HUES48 (cell line): ENCODE results near the gene GSN.

Experiments
- H3K27ac ChIP-seq: one replicate; pipeline ENCODE4 v1.7.0; 2013; ENCODE audit warnings: low read depth, low read length, inconsistent platforms
- H3K27me3 ChIP-seq: 2 replicates; pipeline ENCODE4 v1.6.1; 2013; ENCODE audit warnings: mild to moderate bottlenecking, low read length; ENCODE audit not compliant: control insufficient read depth, insufficient read depth
- H3K36me3 ChIP-seq: 2 replicates; pipeline ENCODE4 v1.6.1; 2013; ENCODE audit warnings: low read length; ENCODE audit not compliant: control insufficient read depth, insufficient read depth
- H3K4me1 ChIP-seq: 2 replicates; pipeline ENCODE4 v1.6.1; 2013; ENCODE audit warnings: mild to moderate bottlenecking, low read length; ENCODE audit not compliant: control insufficient read depth, insufficient read depth
- H3K4me3 ChIP-seq: 2 replicates; pipeline ENCODE4 v1.5.1; 2013; ENCODE audit warnings: mild to moderate bottlenecking, low read depth, low read length
- H3K9ac ChIP-seq: 2 replicates; pipeline ENCODE4 v1.6.1; 2013; ENCODE audit warnings: mild to moderate bottlenecking, low read depth, low read length, moderate library complexity
- H3K9me3 ChIP-seq: 2 replicates; pipeline ENCODE4 v1.6.1; 2013; ENCODE audit warnings: low read length; ENCODE audit not compliant: control insufficient read depth, insufficient read depth

Gene GSN

GRCh38 chr9:121246821-121247561 lies 21.0 kb upstream of the GSN start:
- Histone ChIP-seq H3K9me3 (no peaks in the 10 kb centered on the region), H3K9ac (no peak overlapping the region)

GRCh38 chr9:121249563-121249962 lies 18.4 kb upstream of the GSN start:
- Histone ChIP-seq H3K27me3 (peaks cover 23% of the 10 kb centered on the region), H3K9ac (no peak overlapping the region), H3K27ac (no peak overlapping the region), H3K36me3 (no peaks in the 10 kb centered on the region), H3K4me3 (no peak overlapping the region), H3K4me1 (peaks cover 16% of the 10 kb centered on the region), H3K9me3 (no peaks in the 10 kb centered on the region)

More at GRCh38 chr9:121246821-121247561, 21.0 kb upstream of the GSN start:
- no peak overlapping the region for H3K27ac ChIP-seq
- H3K4me1 ChIP-seq, result no peaks in the 10 kb centered on the region
- peaks cover 2% of the 10 kb centered on the region; the same call in 1 of the 2 replicates for H3K27me3 ChIP-seq
- no peak overlapping the region for H3K4me3 ChIP-seq
- no peaks in the 10 kb centered on the region for H3K36me3 ChIP-seq

GRCh38 chr9:121252104-121252851 lies 15.7 kb upstream of the GSN start:
- H3K36me3 ChIP-seq, result no peaks in the 10 kb centered on the region
- H3K4me1 ChIP-seq, result peaks cover 18% of the 10 kb centered on the region
- H3K9ac ChIP-seq, result no peak overlapping the region
- H3K9me3 ChIP-seq, result no peaks in the 10 kb centered on the region
- H3K27ac ChIP-seq, result no peak overlapping the region
- no peak overlapping the region for H3K4me3 ChIP-seq
- H3K27me3 ChIP-seq, result peaks cover 23% of the 10 kb centered on the region

- H3K9ac ChIP-seq, result no peak overlapping the region
Measured at GRCh38 chr9:121253162-121253561, 14.8 kb upstream of the GSN start.

GRCh38 chr9:121253821-121254501 lies 14.0 kb upstream of the GSN start:
- Histone ChIP-seq H3K36me3 (no peaks in the 10 kb centered on the region), H3K27me3 (peaks cover 23% of the 10 kb centered on the region), H3K4me1 (peaks cover 18% of the 10 kb centered on the region), H3K9me3 (no peaks in the 10 kb centered on the region), H3K4me3 (0 out of 2 replicates have a peak overlapping the region, but pooled peaks have one; percentile 38), H3K9ac (no peak overlapping the region), H3K27ac (peak overlapping the region; percentile 60)

More at GRCh38 chr9:121253162-121253561, 14.8 kb upstream of the GSN start:
- no peak overlapping the region for H3K4me3 ChIP-seq
- H3K9me3 ChIP-seq, result no peaks in the 10 kb centered on the region
- H3K4me1 ChIP-seq, result peaks cover 18% of the 10 kb centered on the region
- peaks cover 23% of the 10 kb centered on the region for H3K27me3 ChIP-seq
- no peak overlapping the region for H3K27ac ChIP-seq
- H3K36me3 ChIP-seq, result no peaks in the 10 kb centered on the region

- no peaks in the 10 kb centered on the region for H3K36me3 ChIP-seq
- no peak overlapping the region for H3K9ac ChIP-seq
- no peak overlapping the region for H3K4me3 ChIP-seq
- H3K9me3 ChIP-seq, result no peaks in the 10 kb centered on the region
- peaks cover 14% of the 10 kb centered on the region for H3K4me1 ChIP-seq
- no peak overlapping the region for H3K27ac ChIP-seq
- peaks cover 5% of the 10 kb centered on the region for H3K27me3 ChIP-seq
Measured at GRCh38 chr9:121259498-121259897, 8.5 kb upstream of the GSN start.

GRCh38 chr9:121259935-121260334 lies 8.0 kb upstream of the GSN start:
- H3K4me3 ChIP-seq, result no peak overlapping the region
- no peak overlapping the region for H3K9ac ChIP-seq
- H3K27me3 ChIP-seq, result peaks cover 10% of the 10 kb centered on the region
- no peaks in the 10 kb centered on the region for H3K9me3 ChIP-seq
- no peak overlapping the region for H3K27ac ChIP-seq
- peaks cover 12% of the 10 kb centered on the region for H3K4me1 ChIP-seq
- H3K36me3 ChIP-seq, result no peaks in the 10 kb centered on the region

- no peak overlapping the region for H3K4me3 ChIP-seq
- no peaks in the 10 kb centered on the region for H3K9me3 ChIP-seq
- peak overlapping the region; percentile 14 for H3K27ac ChIP-seq
- H3K36me3 ChIP-seq, result no peaks in the 10 kb centered on the region
- no peak overlapping the region for H3K9ac ChIP-seq
- H3K27me3 ChIP-seq, result peaks cover 16% of the 10 kb centered on the region
- peaks cover 12% of the 10 kb centered on the region for H3K4me1 ChIP-seq
Measured at GRCh38 chr9:121260457-121261106, 7.4 kb upstream of the GSN start.

- peaks cover 12% of the 10 kb centered on the region for H3K4me1 ChIP-seq
- peaks cover 21% of the 10 kb centered on the region for H3K27me3 ChIP-seq
- H3K9ac ChIP-seq, result no peak overlapping the region
Measured at GRCh38 chr9:121261107-121261460, 6.9 kb upstream of the GSN start.

GRCh38 chr9:121261755-121262154 lies 6.2 kb upstream of the GSN start:
- no peaks in the 10 kb centered on the region for H3K36me3 ChIP-seq
- H3K27me3 ChIP-seq, result peaks cover 28% of the 10 kb centered on the region

More at GRCh38 chr9:121261107-121261460, 6.9 kb upstream of the GSN start:
- no peaks in the 10 kb centered on the region for H3K9me3 ChIP-seq
- no peak overlapping the region for H3K4me3 ChIP-seq
- no peaks in the 10 kb centered on the region for H3K36me3 ChIP-seq
- no peak overlapping the region for H3K27ac ChIP-seq

More at GRCh38 chr9:121261755-121262154, 6.2 kb upstream of the GSN start:
- Histone ChIP-seq H3K27ac (no peak overlapping the region), H3K9ac (no peak overlapping the region), H3K9me3 (no peaks in the 10 kb centered on the region), H3K4me1 (peaks cover 12% of the 10 kb centered on the region), H3K4me3 (no peak overlapping the region)
